HepG2 (cell line): ENCODE data around the gene VPS9D1. TPM values are rescaled to one million over a fixed set of nuclear protein-coding genes. Genes with fewer than 3 reads are reported as not detected.

Experiments
- ATM ChIP-seq: fragments of 450-650 bp; IDR thresholded peaks from 2 replicates; pipeline ENCODE4 v1.7.1; 2017; ENCODE audit warnings: mild to moderate bottlenecking, borderline replicate concordance
- CREM ChIP-seq, 2 experiments: sonication (generic) in 1 of 2; formaldehyde crosslinking in 1 of 2; IDR thresholded peaks; 2 replicates each; pipeline versions ENCODE4 v1.4.0 to v1.6.1; 2016 to 2020; ENCODE audit warnings: antibody characterized with exemption in 1 of 2, mild to moderate bottlenecking in 1 of 2, missing genetic modification reagents in 1 of 2
- EHMT2 ChIP-seq: fragments of 200-600 bp; sonication (generic); IDR thresholded peaks from 2 replicates; pipeline ENCODE4 v1.7.0; 2017; ENCODE audit warnings: antibody characterized with exemption, low read depth, low read length, borderline replicate concordance
- KDM3A ChIP-seq: IDR thresholded peaks from 2 replicates; pipeline ENCODE4 v1.6.1; 2018; ENCODE audit warnings: low read depth, missing compliant biosample characterization
- KLF11 ChIP-seq: IDR thresholded peaks from 2 replicates; pipeline ENCODE4 v1.6.1; 2016; ENCODE audit warnings: missing compliant biosample characterization
- KLF15 ChIP-seq: sonication (generic); formaldehyde crosslinking; IDR thresholded peaks from 2 replicates; pipeline ENCODE4 v1.8.1; 2023; ENCODE audit warnings: borderline replicate concordance, mild to moderate bottlenecking, inconsistent platforms, missing genetic modification reagents, mixed read lengths
- NFYC ChIP-seq: IDR thresholded peaks from 2 replicates; pipeline ENCODE4 v1.6.1; 2016; ENCODE audit warnings: missing genetic modification reagents, missing compliant biosample characterization
- PAWR ChIP-seq: sonication (generic); formaldehyde crosslinking; IDR thresholded peaks from 2 replicates; pipeline ENCODE4 v1.4.0; 2020; ENCODE audit warnings: missing genetic modification reagents, mild to moderate bottlenecking, borderline replicate concordance
- RBM39 ChIP-seq: fragments of 200-400 bp; formaldehyde crosslinking; IDR thresholded peaks from one replicate; pipeline ENCODE4 v1.6.1; 2018; ENCODE audit warnings: antibody characterized with exemption, mild to moderate bottlenecking, low read depth, low read length; ENCODE audit not compliant: poor library complexity, severe bottlenecking
- ZBTB4 ChIP-seq: sonication (generic); formaldehyde crosslinking; IDR thresholded peaks from 2 replicates; pipeline ENCODE4 v1.4.0; 2020; ENCODE audit warnings: missing genetic modification reagents, mild to moderate bottlenecking, borderline replicate concordance
- ZFP1 ChIP-seq: IDR thresholded peaks from 2 replicates; pipeline ENCODE4 v1.6.1; 2016
- ZKSCAN5 ChIP-seq: sonication (generic); formaldehyde crosslinking; IDR thresholded peaks from 2 replicates; pipeline ENCODE4 v1.5.1; 2020; ENCODE audit warnings: mild to moderate bottlenecking, missing genetic modification reagents
- ZNF34 ChIP-seq: sonication (generic); formaldehyde crosslinking; IDR thresholded peaks from 2 replicates; pipeline ENCODE4 v1.4.0; 2020; ENCODE audit warnings: mild to moderate bottlenecking, missing genetic modification reagents, borderline replicate concordance
- ZNF530 ChIP-seq: sonication (generic); formaldehyde crosslinking; IDR thresholded peaks from 2 replicates; pipeline ENCODE4 v1.5.0; 2020; ENCODE audit warnings: low read depth, mild to moderate bottlenecking, missing genetic modification reagents
- ZNF672 ChIP-seq: sonication (generic); formaldehyde crosslinking; IDR thresholded peaks from 2 replicates; pipeline ENCODE4 v1.8.1; 2022; ENCODE audit warnings: missing genetic modification reagents
- ZSCAN12 ChIP-seq: sonication (generic); formaldehyde crosslinking; IDR thresholded peaks from 2 replicates; pipeline ENCODE4 v1.9.0; 2021; ENCODE audit warnings: mild to moderate bottlenecking, missing genetic modification reagents
- ZSCAN22 ChIP-seq: sonication (generic); formaldehyde crosslinking; IDR thresholded peaks from 2 replicates; pipeline ENCODE4 v1.4.0; 2020; ENCODE audit warnings: mild to moderate bottlenecking, missing genetic modification reagents
- polyA plus RNA-seq, 8 experiments: library from polyadenylated mRNA; depleted of rRNA in 3 of 8; stranded (reverse) in 7 of 8; unstranded in 1 of 8; fragments of >200 nt; fragmentation: Illumina TruSeq in 4 of 8; extraction: Trizol in 4 of 8; gene quantifications; 2 replicates each; pipeline versions ENCODE4 v1.2.1 to v1.2.3, GENCODE V29; 2011 to 2016; ENCODE audit warnings: low read depth in 4 of 8, missing spikeins in 1 of 8, mixed read lengths in 1 of 8; ENCODE audit not compliant: insufficient read depth in 1 of 8
- total RNA-seq, 5 experiments: library from RNA; depleted of rRNA; stranded (reverse); fragments of >200 nt; fragmentation: Illumina TruSeq; extraction: Trizol; gene quantifications; 2 replicates each; pipeline ENCODE4 v1.2.3, GENCODE V29; 2016; ENCODE audit warnings: low read depth in 1 of 5
- TF ChIP-seq, protein P1 (sequence below): sonication (generic); formaldehyde crosslinking; IDR thresholded peaks from 2 replicates; pipeline ENCODE4 v1.4.0; 2020; ENCODE audit warnings: missing genetic modification reagents
- TF ChIP-seq, protein P2 (sequence below): sonication (generic); formaldehyde crosslinking; IDR thresholded peaks from 2 replicates; pipeline ENCODE4 v1.5.1; 2020; ENCODE audit warnings: missing genetic modification reagents, mild to moderate bottlenecking, borderline replicate concordance
- TF ChIP-seq, protein P3 (sequence below): sonication (generic); formaldehyde crosslinking; IDR thresholded peaks from 2 replicates; pipeline ENCODE4 v1.4.0; 2020; ENCODE audit warnings: missing genetic modification reagents

The VPS9D1 gene
- total and polyA plus RNA-seq, 2 of the 13 experiments (the other 11 are each of a cell fraction or from before 2014, with no cell fraction given), result 10.1 to 13.2 TPM

DNA sequence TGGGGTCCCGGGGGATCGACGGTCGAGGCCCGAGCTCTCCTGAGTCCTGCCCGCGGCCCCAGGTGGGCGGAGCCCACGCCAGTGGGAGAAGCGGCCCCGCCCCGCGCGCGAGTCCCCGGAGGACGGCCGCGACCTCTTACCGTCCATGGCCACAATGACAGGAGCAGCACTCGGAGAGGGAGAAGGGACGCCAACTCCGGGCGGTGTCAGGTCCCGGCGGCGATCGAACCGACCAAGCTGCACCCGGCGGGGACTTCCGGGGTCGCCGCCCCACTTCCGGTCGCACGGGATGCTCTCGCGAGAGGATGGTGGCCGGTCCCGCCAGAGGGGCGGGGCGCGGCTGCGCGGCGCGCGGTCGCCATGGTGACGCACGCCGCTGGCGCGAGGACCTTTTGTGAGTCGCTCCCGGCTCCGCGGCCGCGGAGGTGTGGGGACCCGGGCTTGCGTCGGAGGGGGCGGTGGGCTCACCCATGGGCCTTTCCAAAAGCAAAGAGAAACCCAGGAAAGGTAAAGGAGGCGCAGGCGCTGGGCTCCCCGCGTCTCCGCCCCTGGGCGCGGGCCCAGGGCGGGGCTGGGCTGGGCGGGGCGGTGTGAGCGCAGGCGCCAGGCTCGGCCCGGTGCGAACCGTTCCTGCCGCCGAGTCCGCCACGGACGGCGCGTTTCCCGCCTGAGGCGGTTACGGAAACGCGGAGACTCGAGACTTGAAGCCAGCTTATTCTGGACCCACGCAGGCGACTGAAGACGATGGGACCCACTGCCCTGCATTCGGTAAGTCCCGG is 63.1 kb downstream of the VPS9D1 start, which contains the start of the genes CHMP1A and SPATA33 (continued):
- TF ChIP-seq ZBTB4 (CRISPR knock-in tag), result no peak
- no peak for TF ChIP-seq EHMT2
- TF ChIP-seq ATM, result no peak
- peak; percentile 33 for TF ChIP-seq RBM39
- TF ChIP-seq ZFP1, result peak; percentile 18; the same call in 1 of the 2 replicates
- TF ChIP-seq, protein P1, sequence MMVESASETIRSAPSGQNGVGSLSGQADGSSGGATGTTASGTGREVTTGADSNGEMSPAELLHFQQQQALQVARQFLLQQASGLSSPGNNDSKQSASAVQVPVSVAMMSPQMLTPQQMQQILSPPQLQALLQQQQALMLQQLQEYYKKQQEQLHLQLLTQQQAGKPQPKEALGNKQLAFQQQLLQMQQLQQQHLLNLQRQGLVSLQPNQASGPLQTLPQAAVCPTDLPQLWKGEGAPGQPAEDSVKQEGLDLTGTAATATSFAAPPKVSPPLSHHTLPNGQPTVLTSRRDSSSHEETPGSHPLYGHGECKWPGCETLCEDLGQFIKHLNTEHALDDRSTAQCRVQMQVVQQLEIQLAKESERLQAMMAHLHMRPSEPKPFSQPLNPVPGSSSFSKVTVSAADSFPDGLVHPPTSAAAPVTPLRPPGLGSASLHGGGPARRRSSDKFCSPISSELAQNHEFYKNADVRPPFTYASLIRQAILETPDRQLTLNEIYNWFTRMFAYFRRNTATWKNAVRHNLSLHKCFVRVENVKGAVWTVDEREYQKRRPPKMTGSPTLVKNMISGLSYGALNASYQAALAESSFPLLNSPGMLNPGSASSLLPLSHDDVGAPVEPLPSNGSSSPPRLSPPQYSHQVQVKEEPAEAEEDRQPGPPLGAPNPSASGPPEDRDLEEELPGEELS, result peak; percentile 67
- 0 out of 2 replicates have a peak, but pooled peaks have one; percentile 40 for TF ChIP-seq ZSCAN22
- TF ChIP-seq ZKSCAN5 (CRISPR knock-in tag), result no peak
- TF ChIP-seq KDM3A (CRISPR knock-in tag), result peak; percentile 76; the same call in 1 of the 2 replicates
- TF ChIP-seq KLF11, result peak; percentile 3; the same call in 1 of the 2 replicates
- TF ChIP-seq ZNF34 (CRISPR knock-in tag), result 0 out of 2 replicates have a peak, but pooled peaks have one; percentile 38
- TF ChIP-seq KLF15 (CRISPR knock-in tag), result peak; percentile 36; the same call in 1 of the 2 replicates
- TF ChIP-seq, protein P2, sequence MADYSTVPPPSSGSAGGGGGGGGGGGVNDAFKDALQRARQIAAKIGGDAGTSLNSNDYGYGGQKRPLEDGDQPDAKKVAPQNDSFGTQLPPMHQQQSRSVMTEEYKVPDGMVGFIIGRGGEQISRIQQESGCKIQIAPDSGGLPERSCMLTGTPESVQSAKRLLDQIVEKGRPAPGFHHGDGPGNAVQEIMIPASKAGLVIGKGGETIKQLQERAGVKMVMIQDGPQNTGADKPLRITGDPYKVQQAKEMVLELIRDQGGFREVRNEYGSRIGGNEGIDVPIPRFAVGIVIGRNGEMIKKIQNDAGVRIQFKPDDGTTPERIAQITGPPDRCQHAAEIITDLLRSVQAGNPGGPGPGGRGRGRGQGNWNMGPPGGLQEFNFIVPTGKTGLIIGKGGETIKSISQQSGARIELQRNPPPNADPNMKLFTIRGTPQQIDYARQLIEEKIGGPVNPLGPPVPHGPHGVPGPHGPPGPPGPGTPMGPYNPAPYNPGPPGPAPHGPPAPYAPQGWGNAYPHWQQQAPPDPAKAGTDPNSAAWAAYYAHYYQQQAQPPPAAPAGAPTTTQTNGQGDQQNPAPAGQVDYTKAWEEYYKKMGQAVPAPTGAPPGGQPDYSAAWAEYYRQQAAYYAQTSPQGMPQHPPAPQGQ (CRISPR knock-in tag), result no peak
- TF ChIP-seq ZSCAN12, result no peak; the same call in 1 of the 2 replicates
- TF ChIP-seq PAWR (CRISPR knock-in tag), result no peak
- no peak for TF ChIP-seq ZNF530
- TF ChIP-seq ZNF672 (CRISPR knock-in tag), result no peak
- no peak for TF ChIP-seq CREM (IDR thresholded peaks at IDR 0.05)
- TF ChIP-seq CREM (CRISPR knock-in tag; IDR thresholded peaks at IDR 0.05), result no peak
- TF ChIP-seq, protein P3, sequence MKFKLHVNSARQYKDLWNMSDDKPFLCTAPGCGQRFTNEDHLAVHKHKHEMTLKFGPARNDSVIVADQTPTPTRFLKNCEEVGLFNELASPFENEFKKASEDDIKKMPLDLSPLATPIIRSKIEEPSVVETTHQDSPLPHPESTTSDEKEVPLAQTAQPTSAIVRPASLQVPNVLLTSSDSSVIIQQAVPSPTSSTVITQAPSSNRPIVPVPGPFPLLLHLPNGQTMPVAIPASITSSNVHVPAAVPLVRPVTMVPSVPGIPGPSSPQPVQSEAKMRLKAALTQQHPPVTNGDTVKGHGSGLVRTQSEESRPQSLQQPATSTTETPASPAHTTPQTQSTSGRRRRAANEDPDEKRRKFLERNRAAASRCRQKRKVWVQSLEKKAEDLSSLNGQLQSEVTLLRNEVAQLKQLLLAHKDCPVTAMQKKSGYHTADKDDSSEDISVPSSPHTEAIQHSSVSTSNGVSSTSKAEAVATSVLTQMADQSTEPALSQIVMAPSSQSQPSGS (CRISPR knock-in tag), result peak; percentile 31; the same call in 1 of the 2 replicates
- 0 out of 2 replicates have a peak, but pooled peaks have one; percentile 8 for TF ChIP-seq NFYC (CRISPR knock-in tag)
